HG03521 (cell line): Measurements from ENCODE around the gene KHDC1.
"Not testable (repeated sequence)": the region's sequence is repeated elsewhere in the genome, so short reads cannot be mapped to it uniquely, and the experiment has no call there.

Experiments used
- ATAC-seq: cut with Tn5 transposase; IDR thresholded peaks from one replicate; pipeline ENCODE4 v1.9.1; 2021; ENCODE audit warnings: mild to moderate bottlenecking, moderate library complexity; ENCODE audit not compliant: unreplicated experiment

The KHDC1 gene

DNA sequence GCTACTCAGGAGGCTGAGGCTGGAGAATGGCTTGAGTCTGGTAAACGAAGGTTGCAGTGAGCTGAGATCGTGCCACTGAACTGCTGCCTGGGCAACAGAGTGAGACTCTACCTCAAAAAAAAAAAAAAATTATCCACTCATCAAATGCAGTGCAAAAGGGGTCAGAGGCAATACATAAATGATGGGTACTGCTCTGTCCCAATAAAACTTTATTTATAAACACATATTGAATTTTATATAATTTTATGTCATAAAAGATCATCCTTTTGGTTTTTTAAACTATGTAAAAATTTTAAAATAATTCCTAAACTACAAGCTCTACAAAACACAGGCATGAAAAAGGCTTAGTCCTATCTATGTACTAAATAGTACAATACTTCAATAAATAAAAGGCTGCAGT is 10.3 kb downstream of the KHDC1 start:
- no peak for ATAC-seq

- no peak for ATAC-seq
Measured at GRCh38 chr6:73250016-73250415, 13.0 kb downstream of the KHDC1 start.

DNA sequence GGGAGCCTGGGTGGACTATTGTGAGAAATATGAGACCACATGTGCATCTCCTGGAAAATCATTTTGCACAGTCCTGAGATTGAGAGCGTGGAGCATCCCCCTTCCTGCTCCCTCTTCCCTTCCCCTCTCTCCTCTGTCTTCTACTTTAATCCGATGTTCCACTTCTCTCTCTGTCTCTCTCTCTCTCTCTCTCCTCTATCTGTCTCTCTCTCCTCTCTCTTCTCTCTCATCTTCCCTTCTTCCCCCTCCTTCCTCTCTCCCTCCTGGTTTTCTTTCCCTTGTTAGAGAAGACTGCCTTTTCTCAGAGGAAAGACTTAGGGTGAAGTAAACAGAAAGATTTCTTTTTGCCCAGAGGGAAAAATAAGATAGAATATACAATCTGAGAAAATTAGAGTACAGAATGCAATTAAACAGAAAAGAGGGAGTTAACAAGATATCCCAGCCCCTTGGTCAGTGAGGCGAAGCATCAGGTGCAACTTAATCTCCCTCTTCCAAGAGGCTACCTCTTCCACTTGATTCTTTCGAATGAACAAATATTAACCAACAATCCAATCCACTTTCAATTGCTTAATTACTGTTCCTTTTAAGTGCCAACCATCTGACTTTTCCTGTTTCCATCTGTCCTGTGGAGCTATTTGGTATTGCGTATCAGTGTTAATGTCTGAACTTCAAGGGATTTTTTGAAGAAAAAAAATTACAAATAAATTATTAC is 14.6 kb downstream of the KHDC1 start:
- ATAC-seq: no peak

- ATAC-seq: no peak
Measured at GRCh38 chr6:73242001-73242400, 21.0 kb downstream of the KHDC1 start.

DNA sequence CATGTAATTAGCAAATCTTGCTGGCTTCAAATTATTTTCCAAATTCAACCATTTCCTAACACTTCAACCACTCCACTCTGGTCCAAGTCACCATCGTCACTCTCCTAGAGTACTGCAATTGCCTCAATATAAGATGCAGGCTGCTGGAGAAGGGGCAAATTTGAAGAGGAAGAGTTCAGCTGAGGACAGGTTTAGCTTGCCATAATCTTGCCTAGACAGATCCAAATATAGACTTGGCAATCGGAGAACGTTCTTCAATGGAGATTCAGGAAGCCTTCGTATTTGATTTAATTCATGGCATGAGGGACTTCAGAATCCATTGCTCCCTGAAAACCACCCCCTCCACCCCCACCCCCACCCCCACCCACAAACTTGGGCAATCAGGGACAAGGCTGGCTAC is 22.3 kb downstream of the KHDC1 start:
- no peak for ATAC-seq

- ATAC-seq: no peak
Measured at GRCh38 chr6:73236144-73236750, 26.7 kb downstream of the KHDC1 start.

- no peak for ATAC-seq
Measured at GRCh38 chr6:73234733-73235132, 28.3 kb downstream of the KHDC1 start.

DNA sequence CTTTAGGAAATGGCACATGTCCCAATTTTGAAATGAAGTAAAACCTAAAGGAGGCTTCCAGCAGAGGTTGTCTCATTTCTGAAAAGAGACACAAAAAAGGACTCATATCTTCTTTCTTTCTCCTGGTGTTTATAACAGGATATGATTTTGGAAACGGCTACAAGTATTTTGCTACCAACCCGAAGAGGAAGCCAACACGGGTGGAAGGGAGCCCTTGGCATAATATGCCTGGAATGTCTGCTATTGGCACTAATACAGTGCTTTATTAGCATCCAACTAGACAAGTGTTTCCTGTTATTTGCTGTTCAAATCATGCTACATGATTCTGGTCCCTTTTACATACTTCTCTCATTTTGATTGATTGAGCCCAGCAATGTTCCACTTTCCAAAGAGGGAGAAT is 29.0 kb downstream of the KHDC1 start:
- ATAC-seq: not testable (repeated sequence)

DNA sequence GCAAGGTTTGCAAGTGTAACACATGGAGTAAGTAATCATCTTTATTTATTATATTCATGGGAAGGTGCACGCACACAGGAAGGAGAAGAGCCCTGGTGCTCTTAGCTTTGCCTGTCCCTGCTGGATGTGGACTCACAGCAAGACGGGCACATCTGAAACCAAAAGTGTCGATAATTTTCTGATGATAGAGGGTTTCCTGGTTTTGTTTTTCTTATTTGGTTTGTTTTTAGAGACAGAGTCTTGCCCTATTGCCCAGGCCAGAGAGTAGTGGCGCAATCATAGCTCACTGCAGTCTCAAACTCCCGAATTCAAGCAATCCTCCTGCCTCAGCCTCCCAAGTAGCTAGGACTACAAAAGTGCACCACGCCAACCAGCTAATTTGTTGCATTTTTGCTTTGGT is 29.9 kb downstream of the KHDC1 start:
- ATAC-seq: no peak

GRCh38 chr6:73231986-73232391 is 31.0 kb downstream of the KHDC1 start:
- no peak for ATAC-seq

GRCh38 chr6:73227606-73228255 is 35.3 kb downstream of the KHDC1 start:
- no peak for ATAC-seq

DNA sequence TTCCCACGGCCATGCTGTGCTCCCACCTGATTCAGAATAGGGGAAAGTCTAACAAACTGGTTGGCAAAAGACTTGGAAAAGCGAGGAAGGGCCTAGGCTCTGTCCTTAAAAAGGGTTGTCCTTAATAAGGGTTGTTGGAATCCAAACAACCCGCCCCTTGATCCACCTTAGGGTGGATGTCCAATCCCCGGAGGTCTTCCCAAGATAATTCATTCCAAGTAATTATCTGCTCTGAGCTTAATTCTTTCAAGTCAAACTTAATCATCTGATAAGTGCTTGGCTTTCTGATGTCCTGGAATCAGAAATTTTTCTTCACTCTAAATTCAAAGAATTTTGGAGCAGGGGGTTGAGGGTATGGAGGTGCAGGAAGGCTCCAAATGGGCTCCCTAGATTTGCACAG is 37.6 kb downstream of the KHDC1 start, which contains the start of gene KHDC1L:
KHDC1L (minus strand) TSS at position 101 of the 400 bp plus-strand sequence; CDS start at position 13, 88 bp downstream.
- no peak for ATAC-seq

DNA sequence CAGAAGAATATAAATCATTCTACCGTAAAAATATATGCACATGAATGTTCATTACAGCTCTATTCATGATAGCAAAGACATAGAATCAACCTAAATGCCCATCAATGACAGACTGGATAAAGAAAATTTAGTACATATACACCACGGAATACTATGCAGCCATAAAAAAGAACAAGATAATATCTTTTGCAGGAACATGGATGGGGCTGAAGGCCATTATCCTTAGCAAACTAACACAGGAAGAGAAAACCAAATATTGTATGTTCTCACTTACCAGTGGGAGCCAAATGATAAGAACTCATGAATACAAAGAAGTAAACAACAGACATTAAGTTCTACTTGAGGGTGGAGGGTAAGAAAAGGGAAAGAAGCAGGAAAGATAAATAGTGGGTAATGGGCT is 46.1 kb downstream of the KHDC1 start:
- no peak for ATAC-seq

DNA sequence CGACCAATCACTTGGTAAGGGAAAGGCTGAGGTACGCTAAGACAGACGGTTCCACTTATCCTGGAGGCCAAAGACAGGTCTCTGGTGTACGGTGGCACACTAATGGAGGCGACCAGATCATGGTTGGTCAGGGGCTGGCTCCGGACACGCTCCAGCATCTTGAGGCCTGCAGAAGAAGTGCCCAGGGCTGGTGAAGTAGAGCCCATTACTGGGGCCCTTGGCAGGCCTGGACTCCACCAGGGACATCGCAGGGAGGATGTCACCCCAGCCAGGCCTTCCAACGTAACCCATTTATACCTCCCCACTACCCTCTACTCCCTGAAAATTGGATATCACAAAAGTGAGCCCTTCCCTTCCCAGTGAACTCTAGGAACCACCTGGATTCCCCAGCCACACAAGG is 53.9 kb downstream of the KHDC1 start:
- no peak for ATAC-seq

- no peak for ATAC-seq
Measured at GRCh38 chr6:73207221-73207837, 55.7 kb downstream of the KHDC1 start.

DNA sequence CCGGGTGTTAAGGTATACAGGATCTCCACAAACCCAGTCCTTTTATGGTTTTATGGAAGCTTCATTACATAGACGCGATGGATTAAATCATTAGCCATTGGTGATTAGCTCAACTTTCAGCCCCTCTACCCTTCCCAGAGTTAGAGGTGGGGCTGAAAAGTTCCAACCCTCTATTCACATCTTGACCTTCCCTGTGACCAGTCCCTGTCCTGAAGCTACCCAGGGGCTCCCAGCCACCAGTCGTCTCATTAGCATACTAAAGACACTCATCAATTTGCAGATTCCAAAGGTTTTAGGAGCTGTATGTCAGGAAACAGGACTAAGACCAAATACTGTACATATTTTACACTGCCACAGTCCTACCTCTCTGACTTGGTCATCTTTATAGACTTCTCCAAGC is 58.7 kb downstream of the KHDC1 start:
- ATAC-seq: no peak

DNA sequence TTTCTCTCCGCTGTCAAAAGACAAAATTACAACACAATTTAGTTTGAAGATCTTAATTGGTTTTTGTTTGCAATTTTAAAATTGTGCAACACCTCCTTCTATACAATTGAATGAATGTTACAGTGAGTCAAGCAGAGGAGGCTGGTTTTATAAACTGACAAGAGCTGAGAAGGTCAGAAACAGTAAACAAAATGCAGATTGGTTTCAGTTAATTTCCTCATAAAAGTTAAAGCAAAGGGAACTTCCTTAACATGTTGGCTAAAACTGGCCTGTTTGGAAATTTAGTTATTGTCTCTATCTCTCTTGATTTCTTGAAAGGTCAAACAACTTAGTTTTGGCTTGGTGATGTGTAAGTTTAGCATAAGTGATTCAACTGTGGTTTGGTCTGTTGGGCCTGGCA is 59.9 kb downstream of the KHDC1 start:
- no peak for ATAC-seq

DNA sequence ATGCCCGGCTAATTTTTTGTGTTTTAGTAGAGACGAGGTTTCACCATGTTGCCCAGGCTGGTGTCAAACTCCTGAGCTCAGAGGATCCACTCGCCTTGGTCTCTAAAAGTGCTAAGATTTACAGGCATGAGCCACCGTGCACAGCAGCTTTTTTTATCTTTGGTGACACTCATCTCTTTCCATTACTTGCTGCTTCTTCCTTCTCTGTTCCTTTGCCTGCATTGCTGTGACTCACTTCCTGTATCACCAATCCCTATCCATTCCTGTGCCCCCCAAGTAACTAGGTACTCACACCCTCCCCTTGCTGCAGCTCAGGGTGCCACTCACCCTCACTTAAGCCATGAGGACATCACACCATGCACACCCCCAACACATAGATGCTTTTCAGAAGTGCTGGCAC is 62.3 kb downstream of the KHDC1 start:
- no peak for ATAC-seq

DNA sequence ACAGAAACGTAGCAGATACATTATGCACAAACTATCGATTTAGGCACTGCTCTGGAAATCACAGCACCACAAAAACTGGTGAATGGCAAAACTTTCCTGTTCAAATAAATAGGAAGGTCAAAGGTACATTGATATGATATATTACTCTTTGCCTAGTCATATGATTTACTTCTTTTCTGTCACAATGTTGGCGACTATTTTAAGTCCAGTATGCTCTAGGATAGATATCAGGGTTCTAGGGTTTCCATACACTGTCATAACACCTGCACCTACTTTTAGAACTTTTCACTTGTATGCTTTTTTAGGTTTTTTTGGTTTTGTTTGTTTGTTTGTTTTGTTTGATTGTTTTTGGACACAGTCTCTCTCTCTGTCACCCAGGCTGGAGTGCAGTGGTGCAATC is 62.7 kb downstream of the KHDC1 start:
- ATAC-seq: no peak

GRCh38 chr6:73194744-73195143 is 68.3 kb downstream of the KHDC1 start:
- no peak for ATAC-seq

DNA sequence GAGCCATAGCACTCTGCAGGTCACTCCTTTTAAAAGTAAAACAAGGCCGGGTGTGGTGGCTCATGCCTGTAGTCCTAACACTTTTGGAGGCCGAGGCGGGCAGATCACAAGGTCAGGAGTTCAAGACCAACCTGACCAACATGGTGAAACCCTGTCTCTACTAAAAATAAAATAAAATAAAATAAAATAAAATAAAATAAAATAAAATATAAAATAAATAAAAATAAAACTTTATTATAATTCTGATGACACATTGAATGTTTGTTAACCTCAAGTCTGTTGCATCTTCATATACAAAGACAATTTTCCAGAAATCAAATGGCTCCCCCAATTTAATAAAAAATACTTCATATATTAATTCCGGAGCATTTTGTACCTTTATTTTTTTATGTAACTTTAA is 69.7 kb downstream of the KHDC1 start:
- ATAC-seq: not testable (repeated sequence)
